Right renal pelvis (tissue), 4 donors: ENCODE data around the gene TASP1. TPM values are rescaled to one million over a fixed set of nuclear protein-coding genes. Genes with fewer than 3 reads are reported as not detected.
"Not testable (repeated sequence)": the region's sequence is repeated elsewhere in the genome, so short reads cannot be mapped to it uniquely, and the experiment has no call there.

ENCODE experiments used
- DNase-seq, 4 donors: peaks; one replicate each; pipeline ENCODE4 v3.0.0-alpha.2; 2013; ENCODE audit warnings: low read depth in 4 of 4, low spot score in 3 of 4, missing footprints in 1 of 4
- polyA plus RNA-seq, 4 donors: library from polyadenylated mRNA; unstranded; fragments of 120-200 nt; gene quantifications; one replicate each; pipeline ENCODE4 v1.2.1, GENCODE V29; 2013; ENCODE audit not compliant: insufficient read length in 4 of 4

Gene TASP1
- polyA plus RNA-seq, 4 donors, result 14.3 to 15.0 (median 14.7) TPM

DNA sequence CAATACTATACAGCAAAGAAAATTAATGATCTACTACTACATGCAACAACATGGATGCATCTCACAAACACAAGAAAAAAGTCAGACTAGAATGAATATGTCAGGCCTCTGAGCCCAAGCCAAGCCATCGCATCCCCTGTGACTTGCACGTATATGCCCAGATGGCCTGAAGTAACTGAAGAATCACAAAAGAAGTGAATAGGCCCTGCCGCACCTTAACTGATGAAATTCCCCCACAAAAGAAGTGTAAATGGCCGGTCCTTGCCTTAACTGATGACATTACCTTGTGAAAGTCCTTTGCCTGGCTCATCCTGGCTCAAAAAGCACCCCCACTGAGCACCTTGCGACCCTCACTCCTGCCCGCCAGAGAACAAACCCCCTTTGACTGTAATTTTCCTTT lies 280.9 kb downstream of the TASP1 start:
- DNase-seq, result not testable (repeated sequence)

DNA sequence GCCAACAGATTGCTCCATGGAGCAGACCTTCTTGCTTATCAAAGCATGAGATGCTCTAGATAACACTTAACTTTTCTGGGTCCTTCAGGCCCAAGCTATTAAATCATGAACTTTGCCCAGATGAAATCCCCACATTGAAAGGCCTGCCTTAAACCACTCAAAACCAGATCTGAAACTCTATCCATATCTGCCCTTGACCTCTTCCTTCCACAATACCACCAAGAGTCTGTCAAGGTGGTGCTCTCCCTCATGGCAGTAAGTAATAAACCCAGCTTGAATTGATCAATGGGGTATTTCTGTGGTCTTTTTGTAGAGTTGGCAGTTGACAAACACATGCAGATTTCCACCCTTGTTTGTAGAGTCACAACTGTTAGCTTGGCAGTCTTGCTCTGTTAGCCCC lies 282.1 kb downstream of the TASP1 start:
- DNase-seq, result no peak

DNA sequence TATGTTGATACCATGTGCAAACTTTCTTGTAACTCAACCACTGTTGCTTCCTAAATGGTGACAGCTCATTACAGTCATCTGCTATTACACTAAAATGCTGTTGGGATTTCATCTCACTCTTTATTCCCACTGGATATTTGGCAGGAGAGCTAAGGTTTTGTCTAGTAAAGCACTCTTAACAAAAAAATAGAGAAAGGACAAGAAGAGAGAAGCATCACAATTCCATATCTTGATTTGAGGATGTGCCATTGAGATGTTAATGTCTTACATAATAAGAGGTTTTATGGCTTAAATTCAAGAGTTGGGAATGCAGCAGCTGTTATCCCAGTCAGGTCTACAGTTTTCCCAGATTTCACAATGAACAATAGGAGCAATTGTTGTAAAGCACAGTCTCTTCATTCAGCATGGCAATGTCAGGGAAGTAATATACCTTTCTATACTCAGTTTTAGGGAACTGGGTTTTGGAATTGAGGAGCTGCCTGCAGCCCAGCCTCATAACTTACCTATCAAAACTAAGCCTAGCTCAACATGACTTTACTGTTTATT lies 282.7 kb downstream of the TASP1 start:
- no peak for DNase-seq

DNA sequence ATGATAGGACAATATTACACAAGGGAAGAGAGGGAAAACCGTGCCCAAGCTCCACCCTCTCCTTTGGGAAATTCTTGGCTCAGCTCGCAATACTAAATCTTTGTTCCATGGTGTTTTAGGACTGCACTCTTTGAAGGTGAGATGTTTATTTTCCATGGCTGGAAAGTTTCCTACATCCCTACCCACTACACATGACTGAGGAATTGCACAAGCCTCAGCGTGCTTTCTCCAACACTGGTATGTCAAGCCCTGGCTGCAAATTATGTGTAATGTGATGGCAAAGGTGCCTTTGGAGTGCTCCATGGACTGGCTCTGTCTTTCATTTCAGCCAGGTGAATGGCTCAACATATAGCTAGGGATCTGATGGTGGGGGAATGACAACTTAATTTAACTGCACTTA lies 283.3 kb downstream of the TASP1 start:
- DNase-seq, result no peak

DNA sequence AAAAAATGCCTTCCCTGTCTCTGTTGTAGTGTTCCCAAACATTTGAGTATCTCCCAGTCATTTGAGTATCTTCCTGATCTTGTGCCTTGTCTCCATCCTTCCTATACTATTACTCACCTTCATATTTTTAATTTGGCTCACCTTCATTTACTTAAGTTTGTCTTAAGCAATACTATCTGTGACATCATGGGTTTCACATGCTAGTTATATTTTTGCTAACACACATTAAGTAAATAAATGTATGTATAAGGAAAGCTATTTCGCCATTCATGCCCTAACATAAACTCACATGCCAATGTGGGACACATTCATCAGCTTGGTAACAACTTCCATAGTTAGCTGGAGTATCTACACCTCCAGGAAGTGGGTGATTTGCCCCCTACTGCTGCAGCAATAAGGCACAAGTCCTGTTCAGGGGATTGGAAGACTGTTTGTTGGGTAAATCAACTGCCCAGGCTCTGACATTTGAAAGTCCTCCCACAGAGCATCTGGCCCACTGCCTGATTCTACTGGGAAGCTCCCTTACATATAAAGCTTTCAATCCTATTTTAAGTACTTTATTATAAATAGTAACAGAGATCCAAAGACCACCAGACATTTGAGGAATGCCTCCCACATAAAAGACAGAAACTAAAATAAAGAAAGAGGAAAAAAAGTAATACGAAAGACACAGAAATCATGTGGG lies 285.3 kb downstream of the TASP1 start:
- no peak for DNase-seq

DNA sequence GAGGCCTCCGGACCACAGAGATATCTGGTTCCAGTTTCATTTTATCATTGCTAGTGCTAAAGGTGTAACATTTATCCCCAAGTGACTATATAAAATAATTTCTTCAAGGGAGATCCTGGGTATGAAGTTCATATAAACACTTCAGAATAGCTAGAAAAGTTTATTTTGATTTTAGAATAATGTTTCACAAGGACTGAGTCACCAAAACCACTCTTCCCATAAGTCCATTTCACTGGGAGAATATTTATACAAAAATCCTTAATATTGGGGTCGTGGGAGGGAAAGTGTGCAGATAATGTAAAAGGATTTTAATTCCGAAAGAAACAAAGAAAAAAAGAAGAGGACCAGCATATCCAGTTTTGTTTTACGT lies 289.5 kb downstream of the TASP1 start:
- no peak for DNase-seq

DNA sequence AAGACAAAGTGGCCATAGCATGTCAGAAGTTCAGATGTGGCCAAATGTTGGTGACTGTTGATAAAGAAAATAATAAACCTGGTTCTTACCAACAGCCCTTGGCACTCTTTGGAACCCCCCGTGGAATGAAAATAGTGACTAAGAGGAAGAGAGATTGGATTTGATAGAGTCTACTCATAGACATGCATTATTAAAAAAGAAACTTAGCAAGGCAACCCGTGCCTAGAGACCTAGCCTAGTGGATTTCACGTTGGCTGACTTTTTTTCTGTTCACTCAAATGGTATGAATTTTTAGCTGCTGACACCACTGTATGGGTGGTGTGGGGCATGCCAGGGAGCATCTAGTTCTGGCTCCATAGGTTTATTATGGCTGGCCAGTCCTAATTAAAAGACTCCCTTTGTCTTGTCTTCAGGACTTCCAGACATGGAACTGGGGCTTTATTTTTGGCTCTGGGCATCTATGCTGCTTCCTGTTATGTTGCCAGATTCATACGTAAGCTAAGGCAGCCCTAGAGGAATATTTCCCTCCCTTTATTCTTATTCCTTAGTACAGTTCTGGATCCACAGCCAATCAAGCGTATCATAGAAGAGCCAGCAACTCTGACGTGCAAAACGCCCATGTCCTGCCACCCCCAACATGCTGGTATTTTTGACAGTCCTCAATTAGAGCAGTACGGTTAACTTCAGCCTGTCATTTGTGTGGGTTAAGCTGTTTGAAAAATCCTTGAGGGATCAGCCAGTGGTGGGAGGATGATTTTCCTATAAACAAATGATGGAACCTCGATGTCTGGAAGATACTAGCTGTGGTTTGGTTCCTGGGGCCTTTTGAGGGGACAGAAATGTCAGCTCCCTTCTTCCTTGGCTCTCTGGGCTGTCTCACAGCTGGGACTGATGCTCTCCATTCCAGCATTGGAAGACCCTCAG lies 290.2 kb downstream of the TASP1 start:
- DNase-seq, result no peak

DNA sequence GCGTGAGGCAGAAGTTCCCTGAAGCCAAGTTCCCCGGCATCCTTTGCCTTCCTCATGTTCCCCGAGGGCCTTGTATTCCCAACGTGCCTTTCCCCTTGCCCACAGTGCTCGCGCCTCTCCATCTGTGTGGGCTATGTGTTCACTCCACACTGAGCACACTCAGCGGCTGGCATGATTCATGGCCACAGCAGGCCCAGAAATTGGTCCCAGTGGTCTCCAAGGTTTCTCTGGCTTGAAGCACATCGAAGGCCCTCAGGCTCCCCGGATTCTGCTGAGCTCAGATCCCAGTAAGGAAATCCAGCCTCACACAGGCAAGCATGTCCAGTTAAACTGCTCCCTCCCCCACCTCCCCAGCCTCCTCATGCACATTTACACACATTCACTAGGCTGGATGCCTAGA lies 294.1 kb downstream of the TASP1 start:
- DNase-seq, result no peak

DNA sequence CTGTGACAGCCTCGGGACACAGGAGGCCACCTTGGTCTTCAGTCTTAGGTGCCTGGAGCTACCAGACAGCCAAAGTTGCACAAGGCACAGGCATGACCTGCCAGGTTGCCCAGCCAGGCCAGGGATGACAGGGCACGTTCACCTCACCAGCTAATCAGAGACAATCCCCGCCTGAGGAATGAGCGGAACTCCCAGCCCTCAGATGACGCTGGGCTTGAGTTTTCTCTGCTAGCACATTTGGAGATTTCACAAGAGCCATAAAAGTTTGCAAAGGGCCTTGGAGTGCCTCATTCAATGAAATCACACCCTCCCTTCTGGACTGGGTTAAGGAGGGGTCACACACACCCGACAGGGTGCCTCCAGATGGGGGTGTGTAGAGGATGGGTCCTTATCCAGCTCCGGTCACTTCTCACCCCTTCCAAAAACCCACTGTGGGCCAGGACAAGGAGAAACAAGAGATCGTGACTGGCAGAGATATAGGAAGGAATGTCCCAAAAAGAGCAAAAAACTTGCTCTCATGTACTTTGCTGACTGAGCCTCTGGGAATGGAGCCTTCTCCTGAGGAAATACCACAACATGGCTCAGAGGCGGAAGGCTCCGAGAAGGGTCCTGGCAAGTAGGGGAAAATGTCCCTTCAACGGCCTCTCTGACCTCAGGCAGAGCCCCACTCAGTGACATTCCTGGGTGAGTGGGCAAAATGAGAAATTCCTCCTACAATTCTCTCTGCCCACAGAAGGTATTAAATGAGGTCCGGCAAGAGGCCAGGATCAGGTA lies 296.1 kb downstream of the TASP1 start:
- DNase-seq, result no peak

DNA sequence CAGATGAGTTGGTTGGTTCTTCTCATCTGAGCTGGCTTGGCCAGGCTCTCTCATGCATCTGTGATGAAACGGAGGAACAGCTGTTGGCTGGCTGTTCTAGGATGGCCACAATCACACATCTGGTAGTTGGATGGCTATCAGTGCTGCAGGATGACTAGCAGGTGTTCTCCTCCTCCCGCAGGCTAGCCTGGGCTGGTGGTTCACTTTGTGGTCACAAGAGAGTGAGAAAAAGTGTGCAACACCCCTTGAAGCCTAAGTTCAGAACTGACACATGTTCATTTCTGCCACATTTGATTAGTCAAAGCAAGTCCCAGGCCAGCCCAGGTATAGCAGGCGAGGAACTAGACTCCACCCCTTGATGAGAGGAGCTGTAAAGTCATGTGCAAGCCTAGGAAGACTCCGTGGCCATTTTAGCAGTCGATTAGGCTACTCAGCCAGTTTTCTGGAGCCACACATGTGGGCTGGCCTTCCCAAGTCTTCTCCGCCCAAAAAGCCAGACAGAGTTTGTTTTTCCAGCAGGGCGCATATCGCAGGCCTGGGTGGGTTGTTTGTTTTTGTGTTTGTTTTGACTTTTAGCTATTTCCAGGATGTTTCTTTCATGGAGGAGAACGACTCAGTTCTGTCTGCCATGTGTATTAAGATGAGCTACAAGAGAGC lies 296.9 kb downstream of the TASP1 start:
- no peak for DNase-seq

DNA sequence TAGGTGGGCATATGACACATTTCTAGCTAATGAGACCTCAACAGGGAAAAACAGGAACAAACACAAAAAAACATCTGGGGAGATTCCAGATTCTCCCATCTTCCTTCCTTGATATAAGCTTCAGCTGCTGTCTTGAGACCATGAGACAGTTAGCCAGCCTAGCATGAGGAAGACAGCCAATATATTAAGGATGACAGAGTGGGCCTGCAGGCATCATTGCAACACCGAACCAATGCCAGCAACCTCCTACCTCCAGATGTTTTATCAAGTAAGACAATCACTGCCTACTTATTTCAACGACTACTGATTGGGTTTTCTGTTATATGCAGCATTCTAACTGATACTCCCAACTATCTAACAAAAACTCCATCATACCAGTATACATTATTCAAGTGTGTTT lies 298.6 kb downstream of the TASP1 start:
- no peak for DNase-seq

Other genes with a start within 250 kb of the TASP1 start
- gene ESF1, start 146.0 kb upstream of the TASP1 start, polyA plus RNA-seq, result 10 to 100 TPM; 22.4 to 30.5 (median 27.7) TPM
- gene NDUFAF5, start 146.1 kb upstream of the TASP1 start, polyA plus RNA-seq, result 10 to 100 TPM; 25.8 to 33.4 (median 29.1) TPM